ENCODE data around the gene BCAS3.

BCAS3 gene

GRCh38 chr17:60743799-60744198 is 66.1 kb downstream of the BCAS3 start:
- no peak for TF ChIP-seq ZFX (IDR thresholded peaks at IDR 0.05)
- TF ChIP-seq CTCF (conservative IDR thresholded peaks at IDR 0.05): no peak
- H3K27ac ChIP-seq: no peak overlapping the region

GRCh38 chr17:60744355-60744966 is 66.8 kb downstream of the BCAS3 start:
- no peak overlapping the region for H3K27ac ChIP-seq
- TF ChIP-seq CTCF (conservative IDR thresholded peaks at IDR 0.05) (no peak), ZFX (IDR thresholded peaks at IDR 0.05) (no peak)

GRCh38 chr17:60745544-60745943 is 67.9 kb downstream of the BCAS3 start:
- TF ChIP-seq CTCF (conservative IDR thresholded peaks at IDR 0.05): peak; percentile 32
- no peak for TF ChIP-seq ZFX (IDR thresholded peaks at IDR 0.05)
- H3K27ac ChIP-seq: no peak overlapping the region

GRCh38 chr17:60747069-60747808 is 69.6 kb downstream of the BCAS3 start:
- no peak overlapping the region for H3K27ac ChIP-seq
- TF ChIP-seq ZFX (IDR thresholded peaks at IDR 0.05) (no peak), CTCF (conservative IDR thresholded peaks at IDR 0.05) (no peak)

- TF ChIP-seq ZFX (IDR thresholded peaks at IDR 0.05): no peak
- no peak for TF ChIP-seq CTCF (conservative IDR thresholded peaks at IDR 0.05)
- H3K27ac ChIP-seq: no peak overlapping the region
Measured at GRCh38 chr17:60748204-60748603, 70.6 kb downstream of the BCAS3 start.

- no peak overlapping the region for H3K27ac ChIP-seq
- TF ChIP-seq CTCF (conservative IDR thresholded peaks at IDR 0.05) (no peak), ZFX (IDR thresholded peaks at IDR 0.05) (no peak)
Measured at GRCh38 chr17:60749050-60749449, 71.4 kb downstream of the BCAS3 start.

GRCh38 chr17:60749708-60750107 is 72.1 kb downstream of the BCAS3 start:
- H3K27ac ChIP-seq: no peak overlapping the region
- TF ChIP-seq ZFX (IDR thresholded peaks at IDR 0.05) (no peak), CTCF (conservative IDR thresholded peaks at IDR 0.05) (no peak)

Measured in C4-2B (cell line).